ENCODE data around the gene CCZ1.
"Not testable (repeated sequence)": the region's sequence is repeated elsewhere in the genome, so short reads cannot be mapped to it uniquely, and the experiment has no call there.

DNA sequence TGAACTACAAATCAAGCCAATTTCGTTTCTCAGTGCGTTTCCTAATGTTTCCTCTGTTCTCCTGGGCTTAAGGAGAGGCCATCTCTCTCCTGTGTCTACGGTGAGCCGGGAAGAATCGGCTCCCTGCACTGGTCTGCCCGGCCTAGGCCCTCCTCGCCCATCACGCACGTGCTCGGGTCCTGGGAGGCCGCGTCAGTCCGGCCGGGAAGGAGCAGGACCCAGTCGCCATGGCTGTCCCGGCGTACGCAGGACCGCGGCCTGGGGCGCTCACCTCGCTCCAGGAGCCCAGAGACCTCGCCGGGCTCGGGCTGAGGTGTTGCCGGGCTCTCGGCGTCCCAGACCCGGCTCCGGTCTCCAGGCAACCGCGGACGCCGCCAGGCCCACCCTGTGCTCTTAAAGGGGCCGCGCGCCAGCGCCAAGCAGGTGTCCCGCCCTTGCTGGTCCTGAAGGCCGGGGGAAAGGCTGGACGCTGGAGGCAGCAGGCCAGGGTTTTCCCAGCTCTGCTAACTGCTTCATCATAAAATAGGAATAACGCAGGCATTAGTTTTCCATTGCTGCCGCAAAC lies 71.9 kb downstream of the CCZ1 start, which contains the start of gene RSPH10B:
- TF ChIP-seq, protein P1, sequence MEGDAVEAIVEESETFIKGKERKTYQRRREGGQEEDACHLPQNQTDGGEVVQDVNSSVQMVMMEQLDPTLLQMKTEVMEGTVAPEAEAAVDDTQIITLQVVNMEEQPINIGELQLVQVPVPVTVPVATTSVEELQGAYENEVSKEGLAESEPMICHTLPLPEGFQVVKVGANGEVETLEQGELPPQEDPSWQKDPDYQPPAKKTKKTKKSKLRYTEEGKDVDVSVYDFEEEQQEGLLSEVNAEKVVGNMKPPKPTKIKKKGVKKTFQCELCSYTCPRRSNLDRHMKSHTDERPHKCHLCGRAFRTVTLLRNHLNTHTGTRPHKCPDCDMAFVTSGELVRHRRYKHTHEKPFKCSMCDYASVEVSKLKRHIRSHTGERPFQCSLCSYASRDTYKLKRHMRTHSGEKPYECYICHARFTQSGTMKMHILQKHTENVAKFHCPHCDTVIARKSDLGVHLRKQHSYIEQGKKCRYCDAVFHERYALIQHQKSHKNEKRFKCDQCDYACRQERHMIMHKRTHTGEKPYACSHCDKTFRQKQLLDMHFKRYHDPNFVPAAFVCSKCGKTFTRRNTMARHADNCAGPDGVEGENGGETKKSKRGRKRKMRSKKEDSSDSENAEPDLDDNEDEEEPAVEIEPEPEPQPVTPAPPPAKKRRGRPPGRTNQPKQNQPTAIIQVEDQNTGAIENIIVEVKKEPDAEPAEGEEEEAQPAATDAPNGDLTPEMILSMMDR (IDR thresholded peaks at IDR 0.05): not testable (repeated sequence)
- not testable (repeated sequence) for TF ChIP-seq POLR2A (IDR thresholded peaks at IDR 0.05)

Measured in thyroid gland (tissue), 4 donors.